Thyroid gland (tissue), 4 donors: Measurements from ENCODE around the gene CFB.
"Not testable (repeated sequence)": the region's sequence is repeated elsewhere in the genome, so short reads cannot be mapped to it uniquely, and the experiment has no call there.

Source experiments
- POLR2A ChIP-seq, 2 donors: fragments of 450-650 bp; IDR thresholded peaks; one replicate each; pipeline ENCODE4 v1.6.1; 2017; ENCODE audit warnings: antibody characterized with exemption in 2 of 2, mild to moderate bottlenecking in 2 of 2, moderate library complexity in 1 of 2
- TF ChIP-seq, protein P1 (sequence below), 6 experiments: fragments of 200-600 bp in 3 of 6; fragments of 450-650 bp in 3 of 6; sonication (generic) in 3 of 6; IDR thresholded peaks; one replicate each; pipeline ENCODE4 v1.5.1; 2016 to 2019; ENCODE audit warnings: antibody characterized with exemption in 6 of 6, mild to moderate bottlenecking in 2 of 6, inconsistent platforms in 1 of 6, moderate library complexity in 1 of 6

DNA sequence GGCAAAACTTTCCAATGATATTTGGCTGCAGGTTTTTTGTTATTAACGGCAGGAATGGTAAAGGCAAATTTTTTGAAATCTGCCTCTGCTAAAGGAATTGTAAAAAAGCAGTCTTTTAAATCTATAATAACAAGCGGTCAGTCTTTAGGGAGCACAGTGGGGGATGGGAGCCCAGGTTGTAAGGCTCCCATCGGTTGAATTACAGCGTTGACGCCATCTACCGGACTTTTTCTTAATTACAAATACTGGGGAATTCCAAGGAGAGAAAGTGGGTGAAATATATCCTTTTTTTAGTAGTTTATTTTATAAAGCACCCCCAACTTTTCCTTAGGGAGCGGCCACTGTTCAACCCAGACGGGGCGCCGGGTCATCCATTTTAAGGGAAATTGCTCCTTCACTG, 43.5 kb downstream of the CFB start:
- TF ChIP-seq, protein P1, sequence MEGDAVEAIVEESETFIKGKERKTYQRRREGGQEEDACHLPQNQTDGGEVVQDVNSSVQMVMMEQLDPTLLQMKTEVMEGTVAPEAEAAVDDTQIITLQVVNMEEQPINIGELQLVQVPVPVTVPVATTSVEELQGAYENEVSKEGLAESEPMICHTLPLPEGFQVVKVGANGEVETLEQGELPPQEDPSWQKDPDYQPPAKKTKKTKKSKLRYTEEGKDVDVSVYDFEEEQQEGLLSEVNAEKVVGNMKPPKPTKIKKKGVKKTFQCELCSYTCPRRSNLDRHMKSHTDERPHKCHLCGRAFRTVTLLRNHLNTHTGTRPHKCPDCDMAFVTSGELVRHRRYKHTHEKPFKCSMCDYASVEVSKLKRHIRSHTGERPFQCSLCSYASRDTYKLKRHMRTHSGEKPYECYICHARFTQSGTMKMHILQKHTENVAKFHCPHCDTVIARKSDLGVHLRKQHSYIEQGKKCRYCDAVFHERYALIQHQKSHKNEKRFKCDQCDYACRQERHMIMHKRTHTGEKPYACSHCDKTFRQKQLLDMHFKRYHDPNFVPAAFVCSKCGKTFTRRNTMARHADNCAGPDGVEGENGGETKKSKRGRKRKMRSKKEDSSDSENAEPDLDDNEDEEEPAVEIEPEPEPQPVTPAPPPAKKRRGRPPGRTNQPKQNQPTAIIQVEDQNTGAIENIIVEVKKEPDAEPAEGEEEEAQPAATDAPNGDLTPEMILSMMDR (IDR thresholded peaks at IDR 0.05): not testable (repeated sequence)
- TF ChIP-seq POLR2A (IDR thresholded peaks at IDR 0.05): not testable (repeated sequence)
